Naive thymus-derived CD8-positive, alpha-beta T cell (primary cell): Measurements from ENCODE around the gene ANKFY1. TPM values are rescaled to one million over a fixed set of nuclear protein-coding genes. Genes with fewer than 3 reads are reported as not detected.

Source experiments
- ATAC-seq, 2 donors: fragments of 150-1000 bp; cut with Tn5 transposase in 1 of 2; sonication (Bioruptor Pico), chemical (Tn5 transposase) in 1 of 2; 1 replicate in 1 of 2; 2 replicates in 1 of 2; pipeline ENCODE4 v1.10.0; 2021; ENCODE audit warnings: mild to moderate bottlenecking in 2 of 2, moderate library complexity in 2 of 2
- POLR2A ChIA-PET: fragments of 350-600 bp; sonication (Branson Sonifier 250); formaldehyde crosslinking; loops from one replicate; lab custom pipeline; 2021; ENCODE audit warnings: antibody characterized with exemption; lab: Charles Lee
- DNase-seq, 10 donors: peaks; one replicate each; pipeline versions ENCODE4 v3.0.0 to v3.0.0-alpha.2; 2020 to 2022
- H3K27ac Mint-ChIP-seq, 10 donors: one replicate each; pipeline ENCODE4 v1.8.0; 2020 to 2022; ENCODE audit warnings: mild to moderate bottlenecking in 10 of 10, mixed read lengths in 10 of 10, moderate library complexity in 4 of 10, inconsistent platforms in 1 of 10
- H3K27me3 Mint-ChIP-seq, 5 donors: one replicate each; pipeline ENCODE4 v1.8.0; 2021 to 2022; ENCODE audit warnings: mixed read lengths in 5 of 5
- H3K36me3 Mint-ChIP-seq, 3 donors: one replicate each; pipeline ENCODE4 v1.8.0; 2020 to 2022; ENCODE audit warnings: mixed read lengths in 3 of 3, mild to moderate bottlenecking in 2 of 3, inconsistent platforms in 1 of 3
- H3K4me1 Mint-ChIP-seq, 4 donors: one replicate each; pipeline ENCODE4 v1.8.0; 2021 to 2022; ENCODE audit warnings: mixed read lengths in 4 of 4
- H3K4me3 Mint-ChIP-seq, 10 donors: one replicate each; pipeline ENCODE4 v1.8.0; 2020 to 2022; ENCODE audit warnings: mild to moderate bottlenecking in 10 of 10, mixed read lengths in 10 of 10, moderate library complexity in 6 of 10, inconsistent platforms in 1 of 10
- H3K9me3 Mint-ChIP-seq, 9 donors: one replicate each; pipeline ENCODE4 v1.8.0; 2020 to 2022; ENCODE audit warnings: mixed read lengths in 9 of 9, mild to moderate bottlenecking in 3 of 9, inconsistent platforms in 1 of 9, moderate library complexity in 1 of 9
- polyA plus RNA-seq, 3 donors: library from polyadenylated mRNA; unstranded; fragments of 300-500 nt; fragmentation: Illumina TruSeq; gene quantifications; one replicate each; pipeline ENCODE4 v1.2.3, GENCODE V29; 2021
- total RNA-seq, 8 experiments: library from RNA in 2 of 8; stranded (reverse) in 2 of 8; gene quantifications; one replicate each; pipeline ENCODE4 v1.2.3 and lab custom pipeline; 2021 to 2026

The ANKFY1 gene
- total and polyA plus RNA-seq, 5 experiments from 2014 or later = 9.9 to 68.9 (median 13.7) TPM

GRCh38 chr17:4250887-4251286 lies 12.9 kb downstream of the ANKFY1 start:
- H3K27me3 Mint-ChIP-seq = no peaks in the 10 kb centered on the region
- no peak overlapping the region for H3K4me3 Mint-ChIP-seq
- peaks cover 0 to 36% (median 10%) of the 10 kb centered on the region in 3 donors for H3K36me3 Mint-ChIP-seq
- H3K27ac Mint-ChIP-seq = no peak overlapping the region
- no peaks in the 10 kb centered on the region for H3K9me3 Mint-ChIP-seq
- ATAC-seq = no peak
- no peak for DNase-seq
- H3K4me1 Mint-ChIP-seq = peaks cover 32 to 62% (median 55%) of the 10 kb centered on the region in 4 donors
- POLR2A ChIA-PET = interaction anchor here (0.5 to 1.4 kb wide), 2 partner anchors 9 to 13 kb away, joined by 7 to 10 read pairs; partner anchors contain the start of gene ANKFY1

GRCh38 chr17:4249452-4250029 lies 14.2 kb downstream of the ANKFY1 start:
- POLR2A ChIA-PET = no interaction called here
- H3K27me3 Mint-ChIP-seq = no peaks in the 10 kb centered on the region
- peak overlapping the region in 7 of 10 donors; percentile 0 to 71 (median 21) for H3K27ac Mint-ChIP-seq
- peak overlapping the region in 2 of 10 donors; percentile 21 to 33 for H3K4me3 Mint-ChIP-seq
- no peaks in the 10 kb centered on the region for H3K9me3 Mint-ChIP-seq
- H3K4me1 Mint-ChIP-seq = peaks cover 36 to 62% (median 53%) of the 10 kb centered on the region in 4 donors
- H3K36me3 Mint-ChIP-seq = peaks cover 0 to 40% (median 7%) of the 10 kb centered on the region in 3 donors
- DNase-seq (peak in 3 of 10 donors; percentile 8 to 21 (median 11)), ATAC-seq (no peak)

- H3K4me3 Mint-ChIP-seq = no peak overlapping the region
- H3K27me3 Mint-ChIP-seq = no peaks in the 10 kb centered on the region
- ATAC-seq (no peak), DNase-seq (no peak)
- no peaks in the 10 kb centered on the region for H3K9me3 Mint-ChIP-seq
- POLR2A ChIA-PET = no interaction called here
- H3K4me1 Mint-ChIP-seq = peaks cover 37 to 61% (median 52%) of the 10 kb centered on the region in 4 donors
- H3K27ac Mint-ChIP-seq = peak overlapping the region in 2 of 10 donors; percentile 22 to 55
- H3K36me3 Mint-ChIP-seq = peaks cover 0 to 37% (median 7%) of the 10 kb centered on the region in 3 donors
Observed at GRCh38 chr17:4248504-4249277, 15.1 kb downstream of the ANKFY1 start.

- no peaks in the 10 kb centered on the region for H3K9me3 Mint-ChIP-seq
- H3K4me1 Mint-ChIP-seq = peaks cover 33 to 56% (median 46%) of the 10 kb centered on the region in 4 donors
- no peaks in the 10 kb centered on the region for H3K27me3 Mint-ChIP-seq
- POLR2A ChIA-PET = no interaction called here
- peak overlapping the region in 1 of 10 donors; percentile 50 for H3K27ac Mint-ChIP-seq
- DNase-seq (no peak), ATAC-seq (no peak)
- H3K36me3 Mint-ChIP-seq = peaks cover 0 to 34% (median 3%) of the 10 kb centered on the region in 3 donors
- H3K4me3 Mint-ChIP-seq = no peak overlapping the region
Observed at GRCh38 chr17:4247971-4248388, 15.8 kb downstream of the ANKFY1 start.

- POLR2A ChIA-PET = no interaction called here
- no peak overlapping the region for H3K27ac Mint-ChIP-seq
- no peaks in the 10 kb centered on the region for H3K27me3 Mint-ChIP-seq
- H3K4me1 Mint-ChIP-seq = peaks cover 33 to 52% (median 43%) of the 10 kb centered on the region in 4 donors
- DNase-seq = no peak
- no peaks in the 10 kb centered on the region for H3K9me3 Mint-ChIP-seq
- peaks cover 0 to 38% (median 3%) of the 10 kb centered on the region in 3 donors for H3K36me3 Mint-ChIP-seq
- H3K4me3 Mint-ChIP-seq = no peak overlapping the region
- no peak for ATAC-seq
Observed at GRCh38 chr17:4247361-4247970, 16.3 kb downstream of the ANKFY1 start.

- peak overlapping the region in 2 of 10 donors; percentile 41 to 55 for H3K27ac Mint-ChIP-seq
- H3K4me3 Mint-ChIP-seq = peak overlapping the region in 1 of 10 donors; percentile 11
- no peaks in the 10 kb centered on the region for H3K9me3 Mint-ChIP-seq
- ATAC-seq (no peak), DNase-seq (no peak)
- H3K36me3 Mint-ChIP-seq = peaks cover 0 to 46% (median 4%) of the 10 kb centered on the region in 3 donors
- H3K4me1 Mint-ChIP-seq = peaks cover 30 to 50% (median 37%) of the 10 kb centered on the region in 4 donors
- POLR2A ChIA-PET = interaction anchor here (0.5 kb wide), 1 partner anchor 115 kb away, joined by 5 read pairs; no protein-coding TSS in a partner anchor
- H3K27me3 Mint-ChIP-seq = no peaks in the 10 kb centered on the region
Observed at GRCh38 chr17:4246674-4247073, 17.1 kb downstream of the ANKFY1 start.

- no peaks in the 10 kb centered on the region for H3K27me3 Mint-ChIP-seq
- peaks cover 0 to 66% (median 16%) of the 10 kb centered on the region in 3 donors for H3K36me3 Mint-ChIP-seq
- H3K27ac Mint-ChIP-seq = no peak overlapping the region
- no peaks in the 10 kb centered on the region for H3K9me3 Mint-ChIP-seq
- DNase-seq = no peak
- POLR2A ChIA-PET = no interaction called here
- no peak overlapping the region for H3K4me3 Mint-ChIP-seq
- ATAC-seq = no peak
- H3K4me1 Mint-ChIP-seq = peaks cover 0 to 19% (median 15%) of the 10 kb centered on the region in 4 donors
Observed at GRCh38 chr17:4241535-4241934, 22.2 kb downstream of the ANKFY1 start.

- Mint-ChIP-seq H3K36me3 (peaks cover 0 to 87% (median 28%) of the 10 kb centered on the region in 3 donors), H3K27me3 (no peaks in the 10 kb centered on the region), H3K9me3 (no peaks in the 10 kb centered on the region), H3K4me1 (peaks cover 8 to 25% (median 18%) of the 10 kb centered on the region in 4 donors), H3K27ac (no peak overlapping the region), H3K4me3 (no peak overlapping the region)
- ATAC-seq = no peak
- POLR2A ChIA-PET = no interaction called here
- DNase-seq = no peak
Observed at GRCh38 chr17:4236456-4236855, 27.3 kb downstream of the ANKFY1 start.

GRCh38 chr17:4235372-4236279 lies 28.2 kb downstream of the ANKFY1 start:
- ATAC-seq (no peak), DNase-seq (no peak)
- POLR2A ChIA-PET = no interaction called here
- Mint-ChIP-seq H3K27me3 (no peaks in the 10 kb centered on the region), H3K9me3 (no peaks in the 10 kb centered on the region), H3K27ac (peak overlapping the region in 1 of 10 donors; percentile 16), H3K4me1 (peaks cover 4 to 26% (median 18%) of the 10 kb centered on the region in 4 donors), H3K4me3 (no peak overlapping the region), H3K36me3 (peaks cover 0 to 86% (median 24%) of the 10 kb centered on the region in 3 donors)

- no peak overlapping the region for H3K27ac Mint-ChIP-seq
Observed at GRCh38 chr17:4234401-4234800, 29.4 kb downstream of the ANKFY1 start.

GRCh38 chr17:4233668-4234258 lies 30.0 kb downstream of the ANKFY1 start:
- no peak for ATAC-seq
- peaks cover 0 to 82% (median 17%) of the 10 kb centered on the region in 3 donors for H3K36me3 Mint-ChIP-seq
- peak overlapping the region in 7 of 10 donors; percentile 37 to 68 (median 43) for H3K27ac Mint-ChIP-seq
- DNase-seq = no peak
- peak overlapping the region in 1 of 10 donors; percentile 23 for H3K4me3 Mint-ChIP-seq
- H3K9me3 Mint-ChIP-seq = no peaks in the 10 kb centered on the region
- POLR2A ChIA-PET = interaction anchor here (0.6 kb wide), 1 partner anchor 196 kb away, joined by 6 read pairs; no protein-coding TSS in a partner anchor
- no peaks in the 10 kb centered on the region for H3K27me3 Mint-ChIP-seq
- peaks cover 4 to 27% (median 18%) of the 10 kb centered on the region in 4 donors for H3K4me1 Mint-ChIP-seq

More at GRCh38 chr17:4234401-4234800, 29.4 kb downstream of the ANKFY1 start:
- DNase-seq (no peak), ATAC-seq (no peak)
- no peaks in the 10 kb centered on the region for H3K9me3 Mint-ChIP-seq
- H3K27me3 Mint-ChIP-seq = no peaks in the 10 kb centered on the region
- H3K4me1 Mint-ChIP-seq = peaks cover 4 to 27% (median 18%) of the 10 kb centered on the region in 4 donors
- no peak overlapping the region for H3K4me3 Mint-ChIP-seq
- H3K36me3 Mint-ChIP-seq = peaks cover 0 to 84% (median 17%) of the 10 kb centered on the region in 3 donors
- POLR2A ChIA-PET = no interaction called here
